B cell (primary cell): ENCODE results near the gene SFXN5. TPM values are rescaled to one million over a fixed set of nuclear protein-coding genes. Genes with fewer than 3 reads are reported as not detected.

Source experiments
- ATAC-seq: fragments of 200-7000 bp; cut with Tn5 transposase; one replicate; pipeline ENCODE4 v1.10.0; 2021; ENCODE audit warnings: low read depth, mild to moderate bottlenecking, moderate number of reproducible peaks, moderate library complexity
- CTCF ChIA-PET: fragments of 350-600 bp; sonication (Branson Sonifier 250); formaldehyde crosslinking; loops from one replicate; lab custom pipeline; 2021; ENCODE audit warnings: antibody characterized with exemption, inconsistent platforms; lab: Charles Lee
- POLR2A ChIA-PET: fragments of 350-600 bp; sonication (Branson Sonifier 250); formaldehyde crosslinking; loops from one replicate; lab custom pipeline; 2021; ENCODE audit warnings: antibody characterized with exemption; lab: Charles Lee
- DNase-seq: peaks from one replicate; pipeline ENCODE4 v3.0.0; 2013
- H2AFZ ChIP-seq: 2 replicates; pipeline ENCODE4 v1.6.1; 2012; ENCODE audit warnings: mild to moderate bottlenecking, low read depth, low read length; ENCODE audit not compliant: insufficient read depth, poor library complexity, severe bottlenecking
- H3K27ac ChIP-seq, 2 donors: 1 replicate in 1 of 2; 2 replicates in 1 of 2; pipeline ENCODE4 v1.5.1; 2012 to 2013; ENCODE audit warnings: low read length in 2 of 2, mild to moderate bottlenecking in 2 of 2, moderate library complexity in 1 of 2
- H3K27me3 ChIP-seq, 4 experiments: fragments of 200-600 bp in 1 of 4; sonication (generic) in 1 of 4; replicated peaks in 1 of 4; 1 replicate in 2 of 4; 2 replicates in 2 of 4; pipeline versions ENCODE4 v1.6.1 to v1.7.0; 2013 to 2016; ENCODE audit warnings: low read length in 3 of 4, mild to moderate bottlenecking in 2 of 4, mixed read lengths in 1 of 4, moderate library complexity in 1 of 4; ENCODE audit not compliant: insufficient read depth in 4 of 4, control insufficient read depth in 3 of 4; ENCODE audit errors: control extremely low read depth in 1 of 4
- H3K36me3 ChIP-seq, 2 experiments: replicated peaks in 1 of 2; 1 replicate in 1 of 2; 2 replicates in 1 of 2; pipeline versions ENCODE4 v1.6.1 to v1.7.1; 2013; ENCODE audit warnings: low read length in 1 of 2; ENCODE audit not compliant: insufficient read depth in 2 of 2, control insufficient read depth in 1 of 2; ENCODE audit errors: control extremely low read depth in 1 of 2, extremely low read depth in 1 of 2
- H3K4me1 ChIP-seq, 2 donors: fragments of 200-600 bp in 1 of 2; sonication (generic) in 1 of 2; 1 replicate in 1 of 2; 2 replicates in 1 of 2; pipeline versions ENCODE4 v1.5.1 to v1.6.1; 2013 to 2017; ENCODE audit warnings: low read length in 2 of 2; ENCODE audit not compliant: control insufficient read depth in 2 of 2, insufficient read depth in 2 of 2
- H3K4me2 ChIP-seq: replicated peaks from 2 replicates; pipeline ENCODE3; 2012; ENCODE audit warnings: mild to moderate bottlenecking, low read depth, low read length; ENCODE audit not compliant: poor library complexity, severe bottlenecking
- H3K4me3 ChIP-seq, 5 experiments: fragments of 200-600 bp in 1 of 5; sonication (generic) in 1 of 5; 1 replicate in 3 of 5; 2 replicates in 2 of 5; pipeline versions ENCODE4 v1.5.1 to v1.7.0; 2011 to 2016; ENCODE audit warnings: low read length in 4 of 5, mild to moderate bottlenecking in 4 of 5, low read depth in 2 of 5, control low read depth in 1 of 5, moderate library complexity in 1 of 5; ENCODE audit not compliant: insufficient read depth in 1 of 5; ENCODE audit errors: control extremely low read depth in 1 of 5, extremely low read depth in 1 of 5
- H3K79me2 ChIP-seq: fragments of 200-600 bp; sonication (generic); one replicate; pipeline ENCODE4 v1.6.0; 2016; ENCODE audit warnings: low read length; ENCODE audit not compliant: control insufficient read depth, insufficient read depth
- H3K9ac ChIP-seq: fragments of 200-600 bp; sonication (generic); 2 replicates; pipeline ENCODE4 v1.6.1; 2017; ENCODE audit warnings: mild to moderate bottlenecking, low read length, moderate library complexity
- H3K9me3 ChIP-seq, 3 donors: one replicate each; pipeline versions ENCODE4 v1.6.1 to v1.7.1; 2013; ENCODE audit warnings: low read length in 2 of 3; ENCODE audit not compliant: control insufficient read depth in 2 of 3, insufficient read depth in 1 of 3; ENCODE audit errors: control extremely low read depth in 1 of 3
- H4K20me1 ChIP-seq: 2 replicates; pipeline ENCODE4 v1.6.0; 2012; ENCODE audit warnings: mild to moderate bottlenecking, low read length; ENCODE audit not compliant: insufficient read depth, control insufficient read depth, poor library complexity, severe bottlenecking
- H3K27ac Mint-ChIP-seq: one replicate; pipeline ENCODE4 v1.8.0; 2021; ENCODE audit warnings: mixed read lengths
- H3K27me3 Mint-ChIP-seq: one replicate; pipeline ENCODE4 v1.8.0; 2021; ENCODE audit warnings: mixed read lengths
- H3K4me1 Mint-ChIP-seq: one replicate; pipeline ENCODE4 v1.8.0; 2021; ENCODE audit warnings: mixed read lengths
- H3K4me3 Mint-ChIP-seq: one replicate; pipeline ENCODE4 v1.8.0; 2021; ENCODE audit warnings: mixed read lengths
- H3K9me3 Mint-ChIP-seq: one replicate; pipeline ENCODE4 v1.8.0; 2022; ENCODE audit warnings: mixed read lengths; ENCODE audit not compliant: insufficient read depth
- EZH2 ChIP-seq: IDR thresholded peaks from 2 replicates; pipeline ENCODE4 v1.6.1; 2012; ENCODE audit warnings: borderline replicate concordance, low read depth, mild to moderate bottlenecking, moderate library complexity, low read length; ENCODE audit not compliant: insufficient read depth, poor library complexity, severe bottlenecking
- WGBS: methylation state at CpG from one replicate; pipeline ENCODE4 v1.1.5; 2013; ENCODE audit warnings: missing lambda C conversion rate; ENCODE audit not compliant: insufficient coverage; 5-methylcytosine and 5-hydroxymethylcytosine counted together
- intact Hi-C: fragments of 100-400 bp; cut with micrococcal nuclease; formaldehyde crosslinking; loops from one replicate; pipeline ENCODE4 v1.10.0; 2022
- polyA plus RNA-seq: library from polyadenylated mRNA; depleted of rRNA; stranded (reverse); fragments of >200 nt; gene quantifications from 2 replicates; pipeline ENCODE4 v1.2.3, GENCODE V29; 2012
- total RNA-seq, 2 donors: library from RNA; stranded (reverse); fragments of 120-200 nt in 1 of 2; gene quantifications; 1 replicate in 1 of 2; 2 replicates in 1 of 2; pipeline versions ENCODE4 v1.2.3 to v1.2.4, GENCODE V29; 2013 to 2022
- TF ChIP-seq, protein P1 (sequence below): fragments of 200-600 bp; IDR thresholded peaks from one replicate; pipeline ENCODE4 v1.8.0; 2022; ENCODE audit warnings: antibody characterized with exemption, mild to moderate bottlenecking

The SFXN5 gene
- total and polyA plus RNA-seq, 2 donors (not counting 1 experiment from before 2014, with no cell fraction given): 8.0 to 16.9 TPM

DNA sequence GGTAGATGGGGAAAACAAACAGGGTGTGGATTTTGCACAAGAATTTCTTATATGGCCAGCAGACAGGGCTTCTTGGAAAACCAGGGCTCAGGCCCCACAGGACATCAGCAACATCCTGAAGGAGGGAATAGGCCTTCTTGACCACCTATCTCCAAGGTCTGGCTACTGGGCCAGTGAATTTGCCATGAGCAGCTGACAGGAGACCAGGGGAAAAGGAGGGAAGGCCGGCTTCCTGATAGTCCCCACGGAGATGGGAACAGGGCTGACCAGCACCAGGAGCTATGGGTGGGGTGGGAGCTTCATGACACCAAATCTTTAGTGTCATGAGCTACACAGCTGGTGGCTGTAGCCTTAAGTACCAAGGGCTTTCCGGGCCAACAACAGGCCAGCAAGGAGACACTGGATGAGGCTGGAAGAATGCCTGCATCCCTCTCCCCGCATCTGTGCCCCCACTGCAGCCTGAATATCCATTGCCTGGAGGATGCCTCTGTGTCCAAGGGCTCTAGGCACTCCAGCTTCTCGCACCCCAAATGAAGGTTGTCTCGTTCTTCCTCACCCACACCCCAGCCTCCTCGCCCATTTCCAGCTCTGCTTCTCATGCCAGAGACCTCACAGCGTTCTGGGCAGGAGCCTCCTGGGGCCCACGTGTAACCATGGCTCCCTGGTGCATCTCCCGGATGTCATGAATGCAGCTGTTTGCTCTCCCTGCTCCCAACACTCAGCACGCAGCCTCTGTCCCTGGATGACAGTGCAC is 79.4 kb downstream of the SFXN5 start:
- CTCF ChIA-PET: interaction anchor here (0.7 to 8.4 kb wide), 11 partner anchors 11 to 223 kb away, joined by 3 to 137 read pairs (median 5); no protein-coding TSS in a partner anchor
- Histone ChIP-seq H4K20me1 (no peaks in the 10 kb centered on the region), H3K4me1 (no peaks in the 10 kb centered on the region), H3K27ac (no peak overlapping the region), H3K27me3 (no peaks in the 10 kb centered on the region), H3K4me2 (no peak overlapping the region), H3K4me3 (no peak overlapping the region), H2AFZ (no peak overlapping the region), H3K79me2 (no peaks in the 10 kb centered on the region), H3K9ac (no peak overlapping the region), H3K36me3 (peaks cover 0 to 2% of the 10 kb centered on the region in 2 experiments), H3K9me3 (no peaks in the 10 kb centered on the region)
- Mint-ChIP-seq H3K27me3 (no peaks in the 10 kb centered on the region), H3K4me1 (no peaks in the 10 kb centered on the region), H3K27ac (no peak overlapping the region), H3K4me3 (no peak overlapping the region), H3K9me3 (no peaks in the 10 kb centered on the region)
- no peak for ATAC-seq
- intact Hi-C loops: loop anchor here (2.0 kb wide), 1 partner anchor 79 kb away; the partner anchor contains the start of gene SFXN5
- no peak for TF ChIP-seq EZH2
- TF ChIP-seq, protein P1, sequence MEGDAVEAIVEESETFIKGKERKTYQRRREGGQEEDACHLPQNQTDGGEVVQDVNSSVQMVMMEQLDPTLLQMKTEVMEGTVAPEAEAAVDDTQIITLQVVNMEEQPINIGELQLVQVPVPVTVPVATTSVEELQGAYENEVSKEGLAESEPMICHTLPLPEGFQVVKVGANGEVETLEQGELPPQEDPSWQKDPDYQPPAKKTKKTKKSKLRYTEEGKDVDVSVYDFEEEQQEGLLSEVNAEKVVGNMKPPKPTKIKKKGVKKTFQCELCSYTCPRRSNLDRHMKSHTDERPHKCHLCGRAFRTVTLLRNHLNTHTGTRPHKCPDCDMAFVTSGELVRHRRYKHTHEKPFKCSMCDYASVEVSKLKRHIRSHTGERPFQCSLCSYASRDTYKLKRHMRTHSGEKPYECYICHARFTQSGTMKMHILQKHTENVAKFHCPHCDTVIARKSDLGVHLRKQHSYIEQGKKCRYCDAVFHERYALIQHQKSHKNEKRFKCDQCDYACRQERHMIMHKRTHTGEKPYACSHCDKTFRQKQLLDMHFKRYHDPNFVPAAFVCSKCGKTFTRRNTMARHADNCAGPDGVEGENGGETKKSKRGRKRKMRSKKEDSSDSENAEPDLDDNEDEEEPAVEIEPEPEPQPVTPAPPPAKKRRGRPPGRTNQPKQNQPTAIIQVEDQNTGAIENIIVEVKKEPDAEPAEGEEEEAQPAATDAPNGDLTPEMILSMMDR: no peak
- POLR2A ChIA-PET: no interaction called here
- WGBS: 90% methylated on average over 11 of the region's 11 CpGs
- DNase-seq: no peak

DNA sequence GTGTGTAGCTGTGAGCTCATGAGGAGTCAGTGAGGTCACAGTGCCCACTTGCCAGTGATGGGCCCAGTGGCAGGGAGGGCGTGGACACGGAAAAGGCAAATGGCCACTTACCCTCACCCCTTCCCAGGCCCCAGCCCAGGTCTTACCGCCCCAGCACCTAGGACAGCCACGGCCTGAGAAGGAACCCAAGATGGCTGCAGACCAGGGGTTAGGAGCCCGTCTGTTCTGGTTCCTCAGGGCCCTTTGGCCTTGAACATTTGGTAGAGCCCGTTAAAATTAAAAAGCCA is 80.1 kb downstream of the SFXN5 start:
- no peak overlapping the region for H3K4me2 ChIP-seq
- WGBS: 97% methylated on average over 6 of the region's 6 CpGs
- peaks cover 0 to 2% of the 10 kb centered on the region in 2 experiments for H3K36me3 ChIP-seq
- intact Hi-C loops: no loop called here
- no peaks in the 10 kb centered on the region for H4K20me1 ChIP-seq
- Mint-ChIP-seq H3K27me3 (no peaks in the 10 kb centered on the region), H3K4me1 (no peaks in the 10 kb centered on the region), H3K9me3 (no peaks in the 10 kb centered on the region), H3K4me3 (no peak overlapping the region), H3K27ac (no peak overlapping the region)
- ATAC-seq: no peak
- H3K4me1 ChIP-seq: no peaks in the 10 kb centered on the region
- H3K27ac ChIP-seq: no peak overlapping the region
- H3K79me2 ChIP-seq: no peaks in the 10 kb centered on the region
- no peak for DNase-seq
- no peak for TF ChIP-seq EZH2
- TF ChIP-seq, protein P1: no peak
- no peaks in the 10 kb centered on the region for H3K27me3 ChIP-seq
- ChIA-PET CTCF (interaction anchor here (0.6 to 8.4 kb wide), 10 partner anchors 10 to 224 kb away, joined by 3 to 137 read pairs (median 4); no protein-coding TSS in a partner anchor), POLR2A (no interaction called here)
- no peak overlapping the region for H3K9ac ChIP-seq
- no peak overlapping the region for H3K4me3 ChIP-seq
- H3K9me3 ChIP-seq: no peaks in the 10 kb centered on the region
- H2AFZ ChIP-seq: no peak overlapping the region
